Spleen (tissue), 7 donors: Measurements from ENCODE around the gene SLC39A7.
A peak's percentile ranks its signal among the peaks of the same experiment; 100 is the strongest.

Source experiments
- POLR2A ChIP-seq, 3 donors: fragments of 450-650 bp; IDR thresholded peaks; one replicate each; pipeline ENCODE4 v1.5.1; 2017; ENCODE audit warnings: antibody characterized with exemption in 3 of 3, mild to moderate bottlenecking in 1 of 3
- POLR2AphosphoS5 ChIP-seq, 3 donors: sonication (generic); formaldehyde crosslinking; IDR thresholded peaks; one replicate each; pipeline ENCODE4 v1.5.1; 2017; ENCODE audit warnings: antibody characterized with exemption in 3 of 3
- TF ChIP-seq, protein P1 (sequence below), 11 experiments: fragments of 200-600 bp in 7 of 11; fragments of 450-650 bp in 4 of 11; sonication (generic) in 4 of 11; IDR thresholded peaks in 8 of 11; conservative IDR thresholded peaks in 3 of 11; 1 replicate in 7 of 11; 2 replicates in 4 of 11; pipeline versions ENCODE4 v1.4.0 to v1.8.0; 2016 to 2021; ENCODE audit warnings: antibody characterized with exemption in 11 of 11, inconsistent platforms in 4 of 11, mild to moderate bottlenecking in 1 of 11
- donor health status: DM: no; HTN: no; CAD: no; lungs with moderate emphysema.
- donor health status: DM: no; HTN: no; CAD: no.
- donor health status: DM: no; HTN: no; CAD: no.

DNA sequence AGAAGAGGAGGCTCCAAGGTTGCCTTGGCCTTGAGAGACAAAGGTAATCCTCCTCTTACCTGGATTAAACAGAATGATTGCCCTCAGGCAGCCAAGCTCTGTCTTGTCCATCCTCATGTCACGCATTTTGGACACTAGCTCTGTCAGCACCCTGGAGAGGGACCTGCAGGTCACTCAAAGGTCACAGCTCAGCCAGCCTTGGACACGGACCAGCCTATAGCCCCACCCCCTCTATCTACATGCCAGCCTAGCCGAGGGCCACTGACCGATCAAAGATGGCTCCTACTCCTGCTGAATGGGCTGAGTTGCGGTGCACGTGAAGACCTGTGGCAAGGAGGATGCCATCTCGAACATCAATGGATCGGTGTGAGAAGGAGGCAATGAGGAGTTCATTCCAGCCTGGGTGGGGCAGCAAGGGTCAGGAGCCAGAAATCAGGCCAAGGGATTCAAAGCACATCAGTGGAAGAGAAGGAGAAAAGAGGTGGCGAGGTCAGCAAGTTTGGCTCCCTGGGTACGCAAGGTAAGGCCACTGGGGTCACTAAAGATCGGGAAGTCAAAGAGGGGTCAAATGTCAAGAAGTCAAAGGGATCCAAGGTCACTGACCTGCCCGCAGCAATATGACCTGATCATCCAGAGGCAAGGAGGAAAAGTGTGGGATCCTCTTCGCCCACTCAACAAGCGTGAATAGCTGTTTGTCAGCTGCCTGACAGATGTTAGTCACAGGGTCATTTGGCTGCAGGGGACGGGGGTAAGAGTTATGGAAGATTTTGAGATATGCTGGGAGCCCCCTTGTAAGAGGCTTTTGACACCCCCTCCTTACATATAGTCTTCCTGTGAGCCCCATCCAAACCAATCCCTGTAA lies 5.1 kb upstream of the SLC39A7 start:
- TF ChIP-seq, protein P1, sequence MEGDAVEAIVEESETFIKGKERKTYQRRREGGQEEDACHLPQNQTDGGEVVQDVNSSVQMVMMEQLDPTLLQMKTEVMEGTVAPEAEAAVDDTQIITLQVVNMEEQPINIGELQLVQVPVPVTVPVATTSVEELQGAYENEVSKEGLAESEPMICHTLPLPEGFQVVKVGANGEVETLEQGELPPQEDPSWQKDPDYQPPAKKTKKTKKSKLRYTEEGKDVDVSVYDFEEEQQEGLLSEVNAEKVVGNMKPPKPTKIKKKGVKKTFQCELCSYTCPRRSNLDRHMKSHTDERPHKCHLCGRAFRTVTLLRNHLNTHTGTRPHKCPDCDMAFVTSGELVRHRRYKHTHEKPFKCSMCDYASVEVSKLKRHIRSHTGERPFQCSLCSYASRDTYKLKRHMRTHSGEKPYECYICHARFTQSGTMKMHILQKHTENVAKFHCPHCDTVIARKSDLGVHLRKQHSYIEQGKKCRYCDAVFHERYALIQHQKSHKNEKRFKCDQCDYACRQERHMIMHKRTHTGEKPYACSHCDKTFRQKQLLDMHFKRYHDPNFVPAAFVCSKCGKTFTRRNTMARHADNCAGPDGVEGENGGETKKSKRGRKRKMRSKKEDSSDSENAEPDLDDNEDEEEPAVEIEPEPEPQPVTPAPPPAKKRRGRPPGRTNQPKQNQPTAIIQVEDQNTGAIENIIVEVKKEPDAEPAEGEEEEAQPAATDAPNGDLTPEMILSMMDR (IDR thresholded peaks at IDR 0.05 in 8 of 11, conservative IDR thresholded peaks at IDR 0.05 in 3 of 11) = no peak
- TF ChIP-seq POLR2A (IDR thresholded peaks at IDR 0.05) (no peak), POLR2AphosphoS5 (IDR thresholded peaks at IDR 0.05) (peak in 2 of 3 donors; percentile 13 to 22)
